CD4-positive, alpha-beta T cell (primary cell): ENCODE data around the gene CERT1. TPM values are rescaled to one million over a fixed set of nuclear protein-coding genes. Genes with fewer than 3 reads are reported as not detected.

ENCODE experiments used
- ATAC-seq: fragments of 200-7000 bp; cut with Tn5 transposase; one replicate; pipeline ENCODE4 v1.10.0; 2022; ENCODE audit warnings: mild to moderate bottlenecking; ENCODE audit not compliant: poor library complexity
- CTCF ChIA-PET: fragments of 350-600 bp; sonication (Branson Sonifier 250); formaldehyde crosslinking; loops from one replicate; lab custom pipeline; 2021; ENCODE audit warnings: antibody characterized with exemption, inconsistent platforms; lab: Charles Lee
- POLR2A ChIA-PET: fragments of 350-600 bp; sonication (Branson Sonifier 250); formaldehyde crosslinking; loops from one replicate; lab custom pipeline; 2021; ENCODE audit warnings: antibody characterized with exemption, inconsistent platforms; lab: Charles Lee
- DNase-seq, 14 experiments: peaks; one replicate each; pipeline ENCODE4 v3.0.0-alpha.2; 2013 to 2020; ENCODE audit warnings: mixed read lengths in 2 of 14
- H3K27ac ChIP-seq, 2 donors: one replicate each; pipeline versions ENCODE4 v1.5.1 to v1.7.0; 2013; ENCODE audit warnings: low read length in 2 of 2, low read depth in 1 of 2, mild to moderate bottlenecking in 1 of 2
- H3K27me3 ChIP-seq, 2 experiments: 1 replicate in 1 of 2; 2 replicates in 1 of 2; pipeline versions ENCODE4 v1.6.1 to v1.7.0; 2013; ENCODE audit warnings: low read length in 2 of 2, control low read depth in 1 of 2, mild to moderate bottlenecking in 1 of 2, moderate library complexity in 1 of 2; ENCODE audit not compliant: insufficient read depth in 2 of 2, control insufficient read depth in 1 of 2
- H3K36me3 ChIP-seq: one replicate; pipeline ENCODE4 v1.6.1; 2013; ENCODE audit warnings: low read length, control low read depth; ENCODE audit not compliant: insufficient read depth
- H3K4me1 ChIP-seq: one replicate; pipeline ENCODE4 v1.6.1; 2013; ENCODE audit warnings: low read length, control low read depth; ENCODE audit not compliant: insufficient read depth
- H3K4me3 ChIP-seq: one replicate; pipeline ENCODE4 v1.5.1; 2013; ENCODE audit warnings: mild to moderate bottlenecking, low read length, moderate library complexity
- H3K9me3 ChIP-seq, 2 experiments: 1 replicate in 1 of 2; 2 replicates in 1 of 2; pipeline versions ENCODE4 v1.6.1 to v1.7.0; 2013; ENCODE audit warnings: low read length in 2 of 2, mild to moderate bottlenecking in 2 of 2, control low read depth in 1 of 2, moderate library complexity in 1 of 2; ENCODE audit not compliant: control insufficient read depth in 1 of 2, insufficient read depth in 1 of 2
- H3K27ac Mint-ChIP-seq: one replicate; pipeline ENCODE4 v1.8.0; 2020; ENCODE audit warnings: mixed read lengths
- H3K27me3 Mint-ChIP-seq: one replicate; pipeline ENCODE4 v1.8.0; 2021; ENCODE audit warnings: mixed read lengths
- H3K36me3 Mint-ChIP-seq: one replicate; pipeline ENCODE4 v1.8.0; 2021; ENCODE audit warnings: low read depth, mixed read lengths
- H3K4me1 Mint-ChIP-seq: one replicate; pipeline ENCODE4 v1.8.0; 2021; ENCODE audit warnings: low read depth, mixed read lengths
- H3K4me3 Mint-ChIP-seq: one replicate; pipeline ENCODE4 v1.8.0; 2020; ENCODE audit warnings: mild to moderate bottlenecking, mixed read lengths
- H3K9me3 Mint-ChIP-seq: one replicate; pipeline ENCODE4 v1.8.0; 2020; ENCODE audit warnings: mixed read lengths
- CTCF ChIP-seq: fragments of 200-600 bp; IDR thresholded peaks from one replicate; pipeline ENCODE4 v1.8.0; 2022; ENCODE audit warnings: antibody characterized with exemption, mild to moderate bottlenecking
- intact Hi-C, 2 experiments: fragments of 100-400 bp; cut with DNase I in 1 of 2; cut with micrococcal nuclease in 1 of 2; formaldehyde crosslinking; loops; one replicate each; pipeline versions ENCODE4 v1.15.1 to v1.9.0; 2023 to 2025; cut with DNase I, micrococcal nuclease
- total RNA-seq, 174 experiments: library from RNA in 2 of 174; stranded (reverse) in 2 of 174; gene quantifications; one replicate each; pipeline ENCODE4 v1.2.3 and lab custom pipeline; 2021 to 2026

The CERT1 gene
- total RNA-seq, 2 experiments from 2014 or later, result 26.5 to 28.7 TPM

- Mint-ChIP-seq H3K9me3 (no peaks in the 10 kb centered on the region), H3K27ac (no peak overlapping the region), H3K4me3 (no peak overlapping the region), H3K27me3 (no peaks in the 10 kb centered on the region), H3K4me1 (no peaks in the 10 kb centered on the region), H3K36me3 (peaks cover 65% of the 10 kb centered on the region)
- intact Hi-C loops, result no loop called here
- H3K27ac ChIP-seq, result no peak overlapping the region
- no peak overlapping the region for H3K4me3 ChIP-seq
- H3K27me3 ChIP-seq, result no peaks in the 10 kb centered on the region
- TF ChIP-seq CTCF, result no peak
- DNase-seq (no peak), ATAC-seq (no peak)
- H3K36me3 ChIP-seq, result peaks cover 45% of the 10 kb centered on the region
- no peaks in the 10 kb centered on the region for H3K9me3 ChIP-seq
- ChIA-PET POLR2A (no interaction called here), CTCF (no interaction called here)
- H3K4me1 ChIP-seq, result no peaks in the 10 kb centered on the region
These were observed 122.0 kb downstream of the CERT1 start for GRCh38 chr5:75389430-75389829.

- DNase-seq, result no peak
- H3K4me3 ChIP-seq, result no peak overlapping the region
- ChIA-PET POLR2A (no interaction called here), CTCF (no interaction called here)
- H3K36me3 ChIP-seq, result peaks cover 48% of the 10 kb centered on the region
- no peak overlapping the region for H3K4me3 Mint-ChIP-seq
- no peak for TF ChIP-seq CTCF
- no peaks in the 10 kb centered on the region for H3K9me3 ChIP-seq
- no peaks in the 10 kb centered on the region for H3K9me3 Mint-ChIP-seq
- no peak overlapping the region for H3K27ac Mint-ChIP-seq
- no peak for ATAC-seq
- no peaks in the 10 kb centered on the region for H3K4me1 ChIP-seq
- no peaks in the 10 kb centered on the region for H3K27me3 Mint-ChIP-seq
- H3K36me3 Mint-ChIP-seq, result peaks cover 77% of the 10 kb centered on the region
- no peaks in the 10 kb centered on the region for H3K27me3 ChIP-seq
- no peaks in the 10 kb centered on the region for H3K4me1 Mint-ChIP-seq
- no peak overlapping the region for H3K27ac ChIP-seq
- intact Hi-C loops, result no loop called here
These were observed 123.6 kb downstream of the CERT1 start for GRCh38 chr5:75387806-75388205.

GRCh38 chr5:75384218-75384617, 127.2 kb downstream of the CERT1 start:
- Histone ChIP-seq H3K4me1 (no peaks in the 10 kb centered on the region), H3K4me3 (no peak overlapping the region), H3K9me3 (no peaks in the 10 kb centered on the region), H3K36me3 (peaks cover 68% of the 10 kb centered on the region), H3K27ac (no peak overlapping the region), H3K27me3 (no peaks in the 10 kb centered on the region)
- intact Hi-C loops, result no loop called here
- TF ChIP-seq CTCF, result no peak
- no peaks in the 10 kb centered on the region for H3K27me3 Mint-ChIP-seq
- DNase-seq (no peak), ATAC-seq (no peak)
- POLR2A ChIA-PET, result no interaction called here
- no peaks in the 10 kb centered on the region for H3K4me1 Mint-ChIP-seq
- no peaks in the 10 kb centered on the region for H3K9me3 Mint-ChIP-seq
- CTCF ChIA-PET, result no interaction called here
- H3K4me3 Mint-ChIP-seq, result no peak overlapping the region
- no peak overlapping the region for H3K27ac Mint-ChIP-seq
- H3K36me3 Mint-ChIP-seq, result peaks cover 88% of the 10 kb centered on the region
